HFF-Myc (cell line): ENCODE measurements around the gene PTPRM.

Source experiments
- DNase-seq: peaks from one replicate; pipeline ENCODE4 v3.0.0-alpha.2; 2011; ENCODE audit warnings: low read depth; ENCODE audit errors: extremely low read depth
- H3K4me3 ChIP-seq: replicated peaks from 2 replicates; pipeline ENCODE4 v1.5.1; 2011; ENCODE audit warnings: low read depth, mild to moderate bottlenecking, control low read depth, low read length
- CTCF ChIP-seq: IDR thresholded peaks from 2 replicates; pipeline ENCODE4 v1.5.1; 2012; ENCODE audit warnings: mild to moderate bottlenecking, low read depth, low read length, control low read depth; ENCODE audit errors: missing control alignments

Gene PTPRM

GRCh38 chr18:8283891-8284585 is 716.9 kb downstream of the PTPRM start:
- no peak for DNase-seq
- no peak for TF ChIP-seq CTCF
- H3K4me3 ChIP-seq = no peak overlapping the region

- DNase-seq = no peak
- no peak for TF ChIP-seq CTCF
- H3K4me3 ChIP-seq = no peak overlapping the region
Observed at GRCh38 chr18:8286303-8286702, 719.2 kb downstream of the PTPRM start.

GRCh38 chr18:8287196-8287885 is 720.2 kb downstream of the PTPRM start:
- TF ChIP-seq CTCF = no peak
- no peak overlapping the region for H3K4me3 ChIP-seq
- no peak for DNase-seq

GRCh38 chr18:8288472-8289195 is 721.5 kb downstream of the PTPRM start:
- DNase-seq = no peak
- no peak for TF ChIP-seq CTCF
- no peak overlapping the region for H3K4me3 ChIP-seq

GRCh38 chr18:8290435-8290834 is 723.3 kb downstream of the PTPRM start:
- no peak overlapping the region for H3K4me3 ChIP-seq
- DNase-seq = no peak
- TF ChIP-seq CTCF = no peak

- no peak overlapping the region for H3K4me3 ChIP-seq
- no peak for DNase-seq
- no peak for TF ChIP-seq CTCF
Observed at GRCh38 chr18:8290913-8291312, 723.8 kb downstream of the PTPRM start.
